ENCODE measurements around the gene HOXA3.

Gene HOXA3

GRCh38 chr7:27118580-27118979, 33.8 kb downstream of the HOXA3 start:
- in situ Hi-C loops (cut with HindIII; ENCODE audit: low sequenced_read_pairs) = no loop called here

- in situ Hi-C loops (cut with HindIII; ENCODE audit: low sequenced_read_pairs) = no loop called here
Observed at GRCh38 chr7:27117887-27118491, 34.4 kb downstream of the HOXA3 start.

GRCh38 chr7:27116962-27117886, 35.2 kb downstream of the HOXA3 start:
- in situ Hi-C loops (cut with HindIII; ENCODE audit: low sequenced_read_pairs) = no loop called here

GRCh38 chr7:27116031-27116961, 36.1 kb downstream of the HOXA3 start:
- in situ Hi-C loops (cut with HindIII; ENCODE audit: low sequenced_read_pairs) = no loop called here

- in situ Hi-C loops (cut with HindIII; ENCODE audit: low sequenced_read_pairs) = no loop called here
Observed at GRCh38 chr7:27115221-27116026, 37.0 kb downstream of the HOXA3 start.

GRCh38 chr7:27114881-27115220, 37.5 kb downstream of the HOXA3 start:
- in situ Hi-C loops (cut with HindIII; ENCODE audit: low sequenced_read_pairs) = no loop called here

GRCh38 chr7:27113991-27114769, 38.2 kb downstream of the HOXA3 start:
- in situ Hi-C loops (cut with HindIII; ENCODE audit: low sequenced_read_pairs) = no loop called here

GRCh38 chr7:27112955-27113949, 39.1 kb downstream of the HOXA3 start:
- in situ Hi-C loops (cut with HindIII; ENCODE audit: low sequenced_read_pairs) = no loop called here

GRCh38 chr7:27112361-27112760, 40.0 kb downstream of the HOXA3 start:
- in situ Hi-C loops (cut with HindIII; ENCODE audit: low sequenced_read_pairs) = no loop called here

GRCh38 chr7:27111751-27112277, 40.6 kb downstream of the HOXA3 start:
- in situ Hi-C loops (cut with HindIII; ENCODE audit: low sequenced_read_pairs) = no loop called here

- in situ Hi-C loops (cut with HindIII; ENCODE audit: low sequenced_read_pairs) = no loop called here
Observed at GRCh38 chr7:27111042-27111750, 41.2 kb downstream of the HOXA3 start.

GRCh38 chr7:27110186-27111031, 42.0 kb downstream of the HOXA3 start:
- in situ Hi-C loops (cut with HindIII; ENCODE audit: low sequenced_read_pairs) = no loop called here

- in situ Hi-C loops (cut with HindIII; ENCODE audit: low sequenced_read_pairs) = no loop called here
Observed at GRCh38 chr7:27109466-27110185, 42.8 kb downstream of the HOXA3 start.

GRCh38 chr7:27108390-27109127, 43.8 kb downstream of the HOXA3 start:
- in situ Hi-C loops (cut with HindIII; ENCODE audit: low sequenced_read_pairs) = no loop called here
